ENCODE measurements around the gene UGT1A6.

DNA sequence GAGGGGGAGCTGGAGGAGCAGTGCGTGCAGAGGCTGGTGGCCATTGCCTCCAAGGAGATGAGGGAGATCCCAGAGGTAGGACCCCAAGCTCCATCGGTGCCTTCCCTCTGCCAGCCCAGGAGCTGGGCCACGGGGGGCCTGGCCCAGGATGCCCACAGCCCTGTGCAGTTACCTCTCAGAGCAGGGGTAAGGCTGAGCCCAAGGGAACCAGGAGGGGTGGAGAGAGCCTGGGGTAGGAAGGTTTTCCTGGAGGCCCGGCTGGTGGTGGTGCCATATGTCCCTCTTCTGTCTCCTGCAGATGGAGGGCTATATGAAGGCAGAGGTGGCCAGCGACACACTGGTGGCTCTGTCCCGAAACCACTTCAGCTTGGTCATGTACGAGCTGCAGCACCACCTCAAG is 96.9 kb downstream of the UGT1A6 start:
- TF ChIP-seq, protein P1, sequence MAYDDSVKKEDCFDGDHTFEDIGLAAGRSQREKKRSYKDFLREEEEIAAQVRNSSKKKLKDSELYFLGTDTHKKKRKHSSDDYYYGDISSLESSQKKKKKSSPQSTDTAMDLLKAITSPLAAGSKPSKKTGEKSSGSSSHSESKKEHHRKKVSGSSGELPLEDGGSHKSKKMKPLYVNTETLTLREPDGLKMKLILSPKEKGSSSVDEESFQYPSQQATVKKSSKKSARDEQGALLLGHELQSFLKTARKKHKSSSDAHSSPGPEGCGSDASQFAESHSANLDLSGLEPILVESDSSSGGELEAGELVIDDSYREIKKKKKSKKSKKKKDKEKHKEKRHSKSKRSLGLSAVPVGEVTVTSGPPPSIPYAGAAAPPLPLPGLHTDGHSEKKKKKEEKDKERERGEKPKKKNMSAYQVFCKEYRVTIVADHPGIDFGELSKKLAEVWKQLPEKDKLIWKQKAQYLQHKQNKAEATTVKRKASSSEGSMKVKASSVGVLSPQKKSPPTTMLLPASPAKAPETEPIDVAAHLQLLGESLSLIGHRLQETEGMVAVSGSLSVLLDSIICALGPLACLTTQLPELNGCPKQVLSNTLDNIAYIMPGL (CRISPR knock-in tag; IDR thresholded peaks at IDR 0.05): no peak
- TF ChIP-seq ZNF416 (CRISPR knock-in tag; IDR thresholded peaks at IDR 0.05) (no peak), NFYB (CRISPR knock-in tag; conservative IDR thresholded peaks at IDR 0.05; ENCODE audit: low read depth) (no peak)
- TF ChIP-seq, protein P2, sequence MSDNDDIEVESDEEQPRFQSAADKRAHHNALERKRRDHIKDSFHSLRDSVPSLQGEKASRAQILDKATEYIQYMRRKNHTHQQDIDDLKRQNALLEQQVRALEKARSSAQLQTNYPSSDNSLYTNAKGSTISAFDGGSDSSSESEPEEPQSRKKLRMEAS (CRISPR knock-in tag; IDR thresholded peaks at IDR 0.05): no peak
- TF ChIP-seq, protein P3, sequence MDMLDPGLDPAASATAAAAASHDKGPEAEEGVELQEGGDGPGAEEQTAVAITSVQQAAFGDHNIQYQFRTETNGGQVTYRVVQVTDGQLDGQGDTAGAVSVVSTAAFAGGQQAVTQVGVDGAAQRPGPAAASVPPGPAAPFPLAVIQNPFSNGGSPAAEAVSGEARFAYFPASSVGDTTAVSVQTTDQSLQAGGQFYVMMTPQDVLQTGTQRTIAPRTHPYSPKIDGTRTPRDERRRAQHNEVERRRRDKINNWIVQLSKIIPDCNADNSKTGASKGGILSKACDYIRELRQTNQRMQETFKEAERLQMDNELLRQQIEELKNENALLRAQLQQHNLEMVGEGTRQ (CRISPR knock-in tag; IDR thresholded peaks at IDR 0.05): no peak
